ENCODE measurements around the gene FERD3L. TPM values are rescaled to one million over a fixed set of nuclear protein-coding genes. Genes with fewer than 3 reads are reported as not detected.

Gene FERD3L
- total RNA-seq, 1 donor from 2014 or later, result not detected

GRCh38 chr7:19104811-19105210 lies 40.4 kb downstream of the FERD3L start:
- DNase-seq (no peak), ATAC-seq (no peak)
- intact Hi-C loops (cut with micrococcal nuclease), result no loop called here

- intact Hi-C loops (cut with micrococcal nuclease), result no loop called here
- ATAC-seq (no peak), DNase-seq (no peak)
Measured at GRCh38 chr7:19102884-19103283, 42.3 kb downstream of the FERD3L start.

GRCh38 chr7:19101909-19102308 lies 43.3 kb downstream of the FERD3L start:
- ATAC-seq (no peak), DNase-seq (no peak)
- intact Hi-C loops (cut with micrococcal nuclease), result no loop called here

- intact Hi-C loops (cut with micrococcal nuclease), result no loop called here
- no peak for DNase-seq
- ATAC-seq, result no peak
Measured at GRCh38 chr7:19101472-19101871, 43.7 kb downstream of the FERD3L start.

GRCh38 chr7:19099924-19100323 lies 45.3 kb downstream of the FERD3L start:
- intact Hi-C loops (cut with micrococcal nuclease), result no loop called here
- DNase-seq (no peak), ATAC-seq (no peak)

GRCh38 chr7:19099194-19099593 lies 46.0 kb downstream of the FERD3L start:
- intact Hi-C loops (cut with micrococcal nuclease), result no loop called here

GRCh38 chr7:19098510-19098909 lies 46.7 kb downstream of the FERD3L start:
- intact Hi-C loops (cut with micrococcal nuclease), result no loop called here
- ATAC-seq, result no peak
- no peak for DNase-seq

More at GRCh38 chr7:19099194-19099593, 46.0 kb downstream of the FERD3L start:
- no peak for DNase-seq
- ATAC-seq, result no peak

- DNase-seq, result no peak
- ATAC-seq, result no peak
- intact Hi-C loops (cut with micrococcal nuclease), result no loop called here
Measured at GRCh38 chr7:19097165-19098055, 47.8 kb downstream of the FERD3L start.

GRCh38 chr7:19095353-19095860 lies 49.8 kb downstream of the FERD3L start:
- intact Hi-C loops (cut with micrococcal nuclease), result no loop called here
- DNase-seq (no peak), ATAC-seq (no peak)

Other genes starting within 250 kb of the FERD3L start
- 1.3 TPM for gene TWIST1, start 27.8 kb downstream of the FERD3L start, total RNA-seq